ENCODE data around the gene CA10.

- TF ChIP-seq CTCF (IDR thresholded peaks at IDR 0.05; ENCODE audit: insufficient read depth, low read length, poor library complexity, severe bottlenecking) (no peak), EZH2phosphoT487 (conservative IDR thresholded peaks at IDR 0.05; ENCODE audit: low read length) (no peak)
These were observed 497.1 kb downstream of the CA10 start for GRCh38 chr17:51661403-51661802.

Measured in SU-DHL-6 (cell line).